Panc1 (cell line): ENCODE results near the gene HEXD.

Experiments used
- CTCF ChIP-seq: fragments of 450-650 bp; IDR thresholded peaks from 2 replicates; pipeline ENCODE4 v1.5.1; 2017; ENCODE audit warnings: mild to moderate bottlenecking
- POLR2AphosphoS5 ChIP-seq: IDR thresholded peaks from 2 replicates; pipeline ENCODE4 v1.6.1; 2012; ENCODE audit warnings: mild to moderate bottlenecking, low read depth, low read length, moderate library complexity
- REST ChIP-seq, 2 experiments: IDR thresholded peaks; 2 replicates each; pipeline ENCODE4 v1.6.1; 2011 to 2012; ENCODE audit warnings: low read depth in 2 of 2, control low read depth in 1 of 2, low read length in 1 of 2, mild to moderate bottlenecking in 1 of 2, moderate library complexity in 1 of 2; ENCODE audit not compliant: insufficient read depth in 1 of 2
- SIN3A ChIP-seq: IDR thresholded peaks from 2 replicates; pipeline ENCODE4 v1.6.1; 2012; ENCODE audit warnings: low read depth, mild to moderate bottlenecking, low read length, moderate library complexity, borderline replicate concordance; ENCODE audit not compliant: insufficient read depth
- TCF7L2 ChIP-seq: IDR thresholded peaks from 2 replicates; pipeline ENCODE4 v1.6.1; 2011; ENCODE audit warnings: mild to moderate bottlenecking, low read depth, low read length, inconsistent platforms

GRCh38 chr17:82439194-82439828, 21.2 kb downstream of the HEXD start:
- TF ChIP-seq CTCF (no peak), TCF7L2 (no peak), POLR2AphosphoS5 (no peak), REST (IDR thresholded peaks at IDR 0.05; ENCODE audit: insufficient read depth in 1 of 2, low read depth in 2 of 2, low read length in 1 of 2) (no peak), SIN3A (no peak)
